ENCODE data around the gene PLA2G4D.

Gene PLA2G4D

GRCh38 chr15:42094512-42094963 is at the start of gene PLA2G4D:
Gene PLA2G4D (minus strand): TSS chr15:42094562. CDS start chr15:42094459, 103 bp downstream.
- peak; percentile 89 for DNase-seq

GRCh38 chr15:42143356-42143755 is 49.0 kb upstream of the PLA2G4D start:
- no peak for DNase-seq

GRCh38 chr15:42141795-42142667 is 47.7 kb upstream of the PLA2G4D start:
- no peak for DNase-seq

DNA sequence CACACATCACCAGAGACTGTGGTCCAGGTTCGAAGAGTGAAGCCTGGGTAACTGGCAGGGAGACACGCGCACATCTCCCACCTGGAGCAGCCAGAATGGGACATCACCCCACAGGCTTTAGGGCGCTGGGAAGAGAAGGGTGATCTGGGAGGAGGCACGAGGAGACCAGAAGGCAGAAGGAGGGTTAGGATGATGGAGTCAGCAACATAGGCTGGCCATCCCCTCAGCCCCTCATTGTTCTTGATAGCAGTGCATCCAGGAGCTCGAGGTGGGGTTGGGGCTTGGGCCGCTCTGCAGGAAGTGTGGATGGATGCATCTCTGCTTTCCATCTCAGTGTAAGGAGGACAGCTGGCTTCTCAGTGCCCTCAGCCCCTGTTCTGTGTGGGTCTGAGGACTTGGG is 46.9 kb upstream of the PLA2G4D start:
- no peak for DNase-seq

- no peak for DNase-seq
Measured at GRCh38 chr15:42140383-42141070, 46.2 kb upstream of the PLA2G4D start.

GRCh38 chr15:42139596-42139995 is 45.2 kb upstream of the PLA2G4D start:
- DNase-seq: no peak

DNA sequence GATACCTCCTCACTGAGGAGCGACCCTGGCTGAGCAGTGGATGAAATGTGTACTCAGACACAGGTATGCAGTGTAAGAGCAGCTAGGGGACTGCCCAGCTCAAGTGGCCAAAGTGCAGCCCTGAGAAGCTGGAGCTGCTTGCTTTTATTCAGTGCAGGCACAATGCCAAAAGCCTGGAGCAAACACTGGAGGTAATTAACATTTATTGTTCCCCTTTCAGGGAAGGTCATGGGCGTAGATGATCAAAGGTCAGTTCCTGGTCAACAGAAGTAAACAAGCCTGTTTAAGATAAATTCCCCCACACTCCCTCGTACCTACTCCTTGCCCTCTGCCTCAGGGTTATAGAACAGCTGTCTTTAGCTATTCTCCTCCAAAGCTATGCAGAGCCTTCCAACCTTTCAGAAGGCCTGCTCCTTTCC is 44.6 kb upstream of the PLA2G4D start:
- no peak for DNase-seq

DNA sequence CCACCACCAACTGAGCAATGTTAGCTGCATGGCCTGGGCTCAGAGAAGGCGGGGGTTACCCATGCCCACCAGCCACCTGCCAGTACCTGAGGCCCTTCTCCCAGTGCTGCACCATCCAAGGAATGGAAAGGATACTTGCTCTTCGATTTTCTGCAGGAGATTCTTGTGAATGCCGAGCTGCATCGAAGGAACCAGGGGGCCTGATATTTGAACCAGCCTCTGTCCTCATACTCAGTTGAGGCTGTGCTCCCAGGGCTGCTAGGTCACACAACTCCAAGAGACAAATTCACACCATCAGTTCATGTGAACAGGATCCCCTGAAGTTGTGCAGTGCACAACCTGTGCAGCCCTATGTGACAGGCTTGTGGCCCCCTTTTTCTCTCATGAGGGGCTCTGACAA is 44.0 kb upstream of the PLA2G4D start:
- no peak for DNase-seq

DNA sequence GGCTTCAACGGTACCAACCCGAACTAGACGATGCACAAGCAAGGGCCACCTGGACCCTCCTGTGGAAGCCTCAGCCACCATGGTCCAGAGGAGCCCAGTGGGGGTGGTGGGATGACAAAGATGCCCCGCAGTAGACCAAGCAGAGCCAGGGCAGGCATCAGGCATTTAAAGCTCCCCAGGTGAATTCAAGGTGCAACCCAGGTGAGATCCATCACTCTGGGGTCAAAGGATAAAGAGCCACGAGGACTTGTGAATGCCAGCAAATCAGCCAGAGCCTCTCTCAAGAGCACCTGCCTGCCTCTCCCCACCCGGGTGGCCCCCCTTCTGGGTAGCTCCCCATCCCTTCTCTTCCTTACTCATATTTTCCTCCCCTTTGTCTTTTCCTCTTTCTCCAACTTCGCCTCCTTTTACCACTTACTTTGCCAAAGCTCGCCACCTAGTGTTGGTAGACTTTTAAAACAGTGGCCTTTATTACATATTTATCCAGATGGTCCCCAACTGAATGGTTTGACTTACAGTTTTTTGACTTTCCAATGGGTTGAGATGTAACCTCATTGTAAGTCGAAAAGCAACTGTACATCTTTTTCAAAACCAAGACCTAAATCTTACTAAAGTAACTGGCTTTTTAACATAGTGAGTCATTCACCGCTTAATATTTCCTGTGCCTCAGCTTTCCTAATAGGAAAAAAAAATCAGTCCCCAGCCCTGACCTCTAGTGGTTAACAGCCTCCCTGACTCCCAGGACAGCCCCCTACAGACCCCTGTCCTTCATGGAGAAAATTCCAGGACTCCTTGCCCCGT is 43.3 kb upstream of the PLA2G4D start:
- peak; percentile 46 for DNase-seq

DNA sequence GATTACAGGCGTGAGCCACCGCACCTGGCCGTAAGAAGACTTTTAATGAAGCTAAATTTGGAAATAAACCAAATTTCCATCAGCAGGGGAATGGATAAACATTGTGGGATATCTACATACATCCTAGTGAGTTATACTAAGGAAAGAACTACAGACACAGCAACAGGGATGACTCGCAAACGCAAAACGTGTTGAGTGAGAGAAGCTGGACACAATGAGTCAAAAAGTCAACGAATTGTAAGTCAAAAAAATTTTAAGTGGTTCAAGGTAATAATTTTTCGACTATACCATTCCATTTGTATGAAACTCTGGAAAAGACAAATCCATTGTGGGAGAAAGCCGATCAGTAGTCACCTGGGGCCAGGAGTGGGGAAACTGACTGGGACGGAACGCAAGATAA is 42.2 kb upstream of the PLA2G4D start:
- DNase-seq: no peak

DNA sequence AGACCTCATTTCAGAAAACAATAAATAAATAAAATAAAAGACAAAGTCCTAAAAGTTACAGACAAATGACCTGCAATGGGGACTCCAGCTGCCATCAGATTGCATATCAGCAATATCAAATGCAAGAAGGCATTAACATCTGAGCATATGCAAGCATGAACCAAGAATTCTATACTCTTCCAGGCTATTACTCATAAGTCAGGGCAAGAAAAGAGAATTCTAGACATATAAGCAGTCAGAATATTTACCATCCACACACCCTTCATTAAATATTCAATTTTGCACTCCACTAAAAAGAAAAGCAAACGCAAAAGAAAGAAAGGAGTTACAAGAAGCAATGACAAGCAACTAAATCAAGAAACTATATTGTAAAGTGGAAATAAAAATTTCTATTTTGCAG is 41.0 kb upstream of the PLA2G4D start:
- DNase-seq: no peak

DNA sequence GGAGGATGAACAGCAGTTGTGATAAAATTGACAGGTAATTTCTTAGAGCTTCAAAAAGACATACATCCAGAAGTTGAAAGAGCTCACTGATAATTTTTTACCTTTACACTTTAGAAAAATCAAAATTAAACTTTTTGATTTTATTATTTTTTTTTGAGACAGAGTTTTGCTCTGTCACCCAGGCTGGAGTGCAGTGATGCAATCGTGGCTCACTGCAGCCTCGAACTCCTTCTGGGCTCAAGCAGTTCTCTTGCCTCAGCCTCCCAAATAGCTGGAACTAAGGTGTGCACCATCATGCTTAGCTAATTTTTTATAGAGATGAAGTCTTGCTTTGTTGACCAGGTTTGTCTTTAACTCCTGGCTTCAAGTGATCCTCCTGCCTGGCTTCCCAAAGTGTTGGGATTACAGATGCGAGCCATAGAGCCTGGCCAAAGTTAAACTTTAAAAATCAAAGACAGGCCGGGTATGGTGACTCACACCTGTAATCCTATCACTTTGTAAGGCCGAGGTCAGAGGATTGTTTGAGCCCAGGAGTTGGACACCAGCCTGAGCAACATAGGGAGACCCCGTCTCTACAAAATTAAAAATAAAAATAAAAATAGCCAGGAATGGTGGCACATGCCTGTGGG is 40.4 kb upstream of the PLA2G4D start:
- DNase-seq: no peak

DNA sequence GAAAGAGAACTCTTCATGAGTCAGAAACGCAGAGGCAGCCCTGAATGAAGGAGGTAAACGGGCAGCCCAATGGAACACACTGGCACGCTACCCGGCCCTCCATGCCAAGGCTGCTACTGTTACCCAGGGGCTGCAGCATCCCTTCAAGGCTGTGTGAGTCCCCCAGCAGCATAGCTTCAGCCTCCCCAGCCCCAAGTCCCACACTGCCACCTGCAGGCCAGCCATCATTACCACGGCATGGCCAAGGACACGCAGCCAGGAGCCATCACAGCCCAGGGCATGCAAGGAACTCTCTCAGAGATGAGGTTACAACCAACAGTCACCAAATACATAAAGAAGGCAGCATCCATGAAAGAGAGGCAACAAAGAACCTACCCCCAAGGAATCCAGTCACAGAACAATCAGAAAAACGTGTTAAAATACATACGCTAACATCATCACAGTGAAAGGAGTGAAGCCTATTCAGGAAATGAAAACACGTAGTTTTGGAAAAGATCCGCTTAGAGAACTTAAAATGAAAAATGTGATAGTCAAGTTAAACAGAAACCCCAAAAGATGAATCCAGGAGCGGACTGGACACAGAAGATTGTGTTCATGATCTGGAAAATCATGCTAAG is 39.6 kb upstream of the PLA2G4D start:
- peak; percentile 50 for DNase-seq

DNA sequence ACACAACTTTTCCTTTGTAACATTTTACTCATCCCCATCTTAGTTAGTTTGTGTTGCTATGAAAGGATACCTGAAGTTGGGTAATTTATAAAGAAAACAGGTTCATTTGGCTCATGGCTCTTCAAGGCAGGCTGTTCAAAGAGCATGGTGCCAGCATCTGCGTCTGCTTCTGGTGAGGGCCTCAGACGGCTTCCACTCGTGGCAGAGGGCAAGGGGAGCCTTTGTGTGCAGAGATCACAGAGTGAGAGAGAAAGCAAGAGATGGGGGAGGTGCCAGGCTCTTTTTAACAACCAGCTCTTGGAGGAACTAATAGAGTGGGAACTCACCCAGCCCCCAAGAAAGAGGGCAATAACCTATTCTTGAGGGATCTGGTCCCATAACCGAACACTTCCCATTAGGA is 39.0 kb upstream of the PLA2G4D start:
- no peak for DNase-seq

DNA sequence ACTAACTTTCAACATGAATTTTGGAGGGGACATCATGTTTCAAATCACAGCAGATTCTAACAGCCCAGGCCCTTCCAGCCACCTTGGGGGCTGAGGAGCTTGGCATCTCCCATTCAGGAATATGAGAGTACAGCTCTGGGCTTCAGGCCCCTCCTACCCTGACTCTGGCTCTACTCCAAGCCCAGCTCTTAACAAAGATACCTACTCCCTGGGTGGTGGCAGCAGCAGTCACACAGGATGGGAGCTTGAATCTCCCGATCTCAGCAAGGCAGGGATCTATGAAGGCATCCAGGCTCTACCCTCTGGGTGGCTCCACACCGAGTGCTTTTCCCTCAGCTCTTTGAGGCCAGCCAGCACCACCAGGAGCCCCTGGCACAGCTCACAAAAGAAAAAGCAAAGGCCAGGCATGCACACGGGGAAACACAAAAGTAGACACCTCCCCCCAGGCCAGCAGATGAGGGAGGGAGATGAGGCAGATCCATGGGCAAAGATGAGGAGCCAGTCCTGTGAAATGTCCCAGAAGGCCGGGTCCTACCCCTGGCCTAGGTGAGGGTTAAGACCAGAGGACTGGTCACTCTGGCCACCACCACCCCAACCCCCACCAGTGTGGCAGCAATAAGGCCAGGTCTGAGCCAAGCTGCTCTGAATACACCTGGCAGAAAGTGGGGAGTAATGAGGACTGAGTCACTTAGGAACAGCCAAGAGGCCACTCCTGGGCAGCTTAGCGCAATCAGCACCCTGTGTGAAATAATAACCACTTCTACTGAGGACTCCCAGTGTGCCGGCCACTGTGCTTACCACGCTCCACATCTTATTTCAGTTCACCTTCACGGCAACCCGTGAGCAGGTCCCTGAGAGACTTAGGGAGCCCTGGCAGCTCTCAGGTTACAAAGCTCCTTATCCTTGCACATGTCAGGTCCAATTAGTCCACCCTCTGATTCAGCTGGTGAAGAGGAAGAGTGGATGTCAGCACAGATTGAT is 37.8 kb upstream of the PLA2G4D start:
- DNase-seq: peak; percentile 83

DNA sequence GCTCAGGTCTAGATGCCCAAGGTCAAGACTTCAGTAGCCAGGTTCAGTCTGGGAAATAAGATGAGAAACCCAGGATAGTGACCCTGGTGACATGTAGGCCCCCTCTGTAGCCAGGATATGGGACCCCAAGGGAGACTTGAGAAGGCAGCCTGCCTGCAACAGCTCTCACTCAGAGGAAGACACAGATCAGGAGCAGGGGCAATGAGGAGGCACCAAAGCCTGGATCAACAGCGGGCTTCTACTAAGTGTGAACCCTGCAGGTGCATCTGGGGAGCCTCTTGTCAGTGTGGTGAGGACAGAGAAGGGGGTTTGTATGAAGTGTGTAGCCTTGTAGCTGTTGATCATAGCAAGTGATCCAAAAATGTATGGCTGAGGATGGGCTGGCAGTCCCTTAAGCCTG is 36.6 kb upstream of the PLA2G4D start:
- DNase-seq: no peak

DNA sequence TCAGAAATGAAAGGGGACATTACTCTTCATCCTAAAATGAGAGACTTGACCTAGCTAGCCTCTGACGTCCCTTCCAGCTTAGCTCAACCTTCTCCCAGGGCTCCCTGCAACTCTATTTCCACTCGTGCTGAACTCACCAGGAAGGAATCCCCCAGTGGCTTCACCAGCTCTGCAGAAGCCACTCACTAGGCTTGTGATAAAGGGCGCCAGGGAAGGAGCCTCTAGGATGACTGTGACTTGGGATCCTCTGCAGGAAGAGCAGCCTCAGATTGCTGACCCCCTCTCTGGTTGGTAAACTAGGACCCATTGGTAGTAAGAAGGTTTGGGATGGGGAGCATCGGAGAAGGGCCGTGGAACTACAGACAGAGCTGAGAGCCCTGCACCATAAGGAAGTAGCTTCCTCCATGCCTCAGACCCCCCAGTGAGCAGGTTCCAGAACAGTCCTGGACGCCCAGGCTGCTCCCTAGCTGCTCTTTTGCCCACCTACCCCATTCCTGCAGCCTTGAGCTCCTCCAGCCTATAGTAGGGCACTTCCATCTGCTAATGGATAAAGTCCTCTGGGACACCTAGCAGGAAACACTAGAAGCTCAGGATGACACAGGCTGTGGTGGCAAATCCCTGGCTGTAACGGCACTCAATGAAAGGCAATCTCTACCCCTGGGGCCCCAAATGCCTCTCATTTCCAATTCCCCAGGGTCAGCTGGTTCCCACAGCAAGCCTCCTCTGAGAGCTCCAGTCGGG is 36.1 kb upstream of the PLA2G4D start:
- no peak for DNase-seq

DNA sequence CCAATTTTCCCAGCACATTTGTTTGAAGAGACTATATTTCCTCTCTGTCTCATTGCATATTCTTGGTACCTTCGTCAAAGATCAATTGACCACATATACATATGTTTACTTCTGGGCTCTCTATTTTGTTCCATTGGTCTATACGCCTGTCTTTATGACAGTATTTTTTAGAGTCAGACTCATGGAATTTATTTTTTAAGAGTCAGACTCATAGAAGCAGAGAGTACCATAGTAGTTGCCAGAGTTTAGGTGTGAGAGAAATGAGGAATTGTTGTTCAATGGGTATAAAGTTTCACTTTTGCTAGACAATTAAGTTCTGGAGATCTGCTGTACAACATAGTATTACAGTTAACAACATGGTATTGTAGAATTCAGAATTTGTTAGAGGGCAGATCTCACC is 35.0 kb upstream of the PLA2G4D start:
- DNase-seq: no peak

GRCh38 chr15:42128476-42128875 is 34.1 kb upstream of the PLA2G4D start:
- DNase-seq: no peak

DNA sequence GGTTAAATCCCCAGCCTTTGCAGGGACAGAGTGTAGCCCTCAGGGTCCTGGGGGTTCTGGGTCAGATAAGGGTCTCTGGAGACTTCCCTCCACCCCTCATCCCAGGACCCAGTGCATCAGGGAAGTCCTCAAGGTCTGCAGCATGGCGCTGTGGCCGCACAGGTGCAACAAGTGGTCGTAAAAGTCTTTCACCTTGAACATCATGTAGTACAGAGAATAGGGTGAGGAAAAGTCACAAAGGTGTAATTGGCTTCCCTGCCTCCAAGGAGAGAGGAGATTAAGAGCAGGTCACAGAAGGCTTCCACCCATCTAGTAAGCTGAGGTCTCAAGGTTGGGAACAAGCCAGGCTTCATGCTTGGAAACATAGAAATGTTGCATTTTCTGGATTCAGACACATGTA is 29.2 kb upstream of the PLA2G4D start:
- no peak for DNase-seq

Measured in NCI-H345 (cell line).